LHCN-M2 (cell line): ENCODE results near the gene C1orf105. TPM values are rescaled to one million over a fixed set of nuclear protein-coding genes. Genes with fewer than 3 reads are reported as not detected.

Source experiments
- DNase-seq: peaks from one replicate; pipeline ENCODE4 v3.0.0-alpha.2; 2012; ENCODE audit warnings: low read depth
- total RNA-seq: library from RNA; depleted of rRNA; stranded (reverse); fragments of >200 nt; gene quantifications from 2 replicates; pipeline ENCODE4 v1.2.3, GENCODE V29; 2014

Gene C1orf105
- total RNA-seq, 1 experiment from 2014 or later: 0.46 TPM

DNA sequence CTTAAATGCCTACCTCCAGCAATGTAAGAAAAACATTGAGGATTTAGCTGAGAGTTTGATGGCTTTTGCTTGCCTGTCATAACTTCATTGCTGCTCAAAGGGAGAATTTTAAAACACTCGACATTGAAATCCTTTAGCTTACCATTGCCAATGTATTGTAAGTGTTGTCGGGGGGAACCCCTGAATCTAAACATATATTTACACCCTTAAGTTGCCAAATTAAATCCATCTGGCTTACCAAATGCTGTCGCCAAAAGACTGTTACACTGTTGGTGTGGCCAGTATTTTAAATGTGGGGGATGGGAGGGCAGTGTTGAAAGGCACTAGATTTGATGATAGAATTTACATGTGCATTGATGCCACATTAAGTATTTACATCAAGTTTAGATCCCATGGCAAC lies 24.9 kb upstream of the C1orf105 start:
- DNase-seq: no peak

DNA sequence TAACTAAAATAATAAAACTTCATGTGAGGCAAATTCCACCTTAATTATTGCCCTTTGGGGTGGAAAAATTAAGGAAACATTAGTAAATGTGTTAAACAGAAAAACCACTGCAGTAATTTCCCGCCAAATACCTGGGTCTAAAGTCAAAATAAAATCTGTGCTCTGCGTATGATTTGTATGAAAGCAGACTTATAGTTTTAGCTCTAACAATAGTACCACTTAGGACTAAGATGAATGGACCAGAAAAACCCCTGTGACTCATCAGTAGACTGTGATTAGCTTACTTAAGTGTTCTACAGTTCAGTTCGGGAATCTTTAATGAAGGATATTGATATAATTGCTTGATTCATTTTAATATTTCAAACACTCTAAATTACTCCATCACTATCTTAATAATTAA lies 23.3 kb upstream of the C1orf105 start:
- peak; percentile 63 for DNase-seq

DNA sequence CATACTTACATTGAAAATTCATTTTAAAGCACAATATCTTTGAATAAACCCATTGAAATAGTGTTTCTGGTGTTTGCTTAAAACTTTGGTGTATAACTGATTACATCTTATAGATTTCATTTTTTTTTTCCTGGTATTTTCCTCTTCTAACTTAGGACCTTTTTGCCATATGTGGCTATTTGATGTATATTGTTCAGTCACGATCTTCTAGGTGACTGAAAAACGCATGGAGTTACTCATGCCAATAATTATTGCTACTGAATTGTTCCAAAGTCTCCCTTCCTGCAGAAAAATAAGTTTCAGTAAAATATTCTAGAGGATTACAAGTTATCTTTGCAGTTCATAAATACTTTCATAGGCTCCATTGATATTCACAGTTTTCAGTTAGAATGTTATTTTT lies 22.9 kb upstream of the C1orf105 start:
- no peak for DNase-seq

DNA sequence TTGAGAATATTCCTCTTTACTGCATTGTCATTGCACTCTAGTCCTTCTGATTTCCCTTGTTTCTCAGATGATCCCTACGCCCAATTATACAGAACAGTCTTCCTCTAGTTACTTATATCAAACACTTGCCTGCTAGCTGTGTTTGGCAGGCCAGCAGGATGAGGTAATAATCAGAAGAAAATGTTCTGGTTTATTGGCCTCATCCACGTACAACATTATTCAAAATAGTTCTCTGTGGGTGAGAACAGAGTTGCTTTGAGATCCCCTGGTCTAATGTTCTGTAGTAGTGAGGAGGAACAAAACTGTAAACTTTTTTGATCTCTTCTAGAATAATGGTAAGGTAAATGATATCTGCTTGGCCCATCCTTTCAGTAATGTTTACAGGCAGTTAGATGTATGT lies 22.3 kb upstream of the C1orf105 start:
- no peak for DNase-seq

DNA sequence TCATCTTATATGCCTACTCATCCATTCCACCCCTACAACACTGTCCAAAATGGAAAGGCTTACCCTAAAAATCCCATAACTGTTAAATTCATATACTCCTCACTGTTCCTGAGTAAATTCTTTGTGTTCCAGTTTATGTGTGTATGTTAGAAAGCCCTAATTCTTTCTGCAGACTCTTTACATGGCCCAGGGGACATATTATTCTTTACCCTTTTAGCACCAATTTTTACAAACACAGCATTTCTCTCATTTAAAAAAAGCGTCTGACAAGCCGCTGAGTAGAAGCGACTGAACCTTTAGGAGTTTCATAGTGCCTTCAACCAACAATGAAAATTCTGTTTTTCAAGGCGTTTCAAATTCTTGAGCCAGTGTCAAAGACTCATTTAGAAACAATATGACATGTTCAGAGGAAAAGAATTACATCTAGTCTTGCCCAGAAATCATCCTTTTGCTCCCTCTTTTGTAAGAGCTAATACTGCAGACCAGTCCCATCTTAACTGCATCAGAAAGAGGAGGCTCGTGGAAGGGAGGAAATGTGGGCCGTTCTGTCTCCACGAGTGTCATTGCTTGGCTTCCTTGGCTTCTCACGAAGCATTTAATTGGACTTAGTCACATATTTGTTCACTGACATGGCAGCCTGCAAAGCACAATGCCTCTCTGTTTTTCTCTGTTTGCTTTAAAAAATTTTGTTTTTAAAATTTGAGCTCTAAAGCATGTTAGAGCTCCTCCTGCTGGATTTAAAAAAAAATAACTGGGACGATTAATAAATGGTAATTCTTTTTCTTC lies 21.3 kb upstream of the C1orf105 start:
- peak; percentile 96 for DNase-seq

DNA sequence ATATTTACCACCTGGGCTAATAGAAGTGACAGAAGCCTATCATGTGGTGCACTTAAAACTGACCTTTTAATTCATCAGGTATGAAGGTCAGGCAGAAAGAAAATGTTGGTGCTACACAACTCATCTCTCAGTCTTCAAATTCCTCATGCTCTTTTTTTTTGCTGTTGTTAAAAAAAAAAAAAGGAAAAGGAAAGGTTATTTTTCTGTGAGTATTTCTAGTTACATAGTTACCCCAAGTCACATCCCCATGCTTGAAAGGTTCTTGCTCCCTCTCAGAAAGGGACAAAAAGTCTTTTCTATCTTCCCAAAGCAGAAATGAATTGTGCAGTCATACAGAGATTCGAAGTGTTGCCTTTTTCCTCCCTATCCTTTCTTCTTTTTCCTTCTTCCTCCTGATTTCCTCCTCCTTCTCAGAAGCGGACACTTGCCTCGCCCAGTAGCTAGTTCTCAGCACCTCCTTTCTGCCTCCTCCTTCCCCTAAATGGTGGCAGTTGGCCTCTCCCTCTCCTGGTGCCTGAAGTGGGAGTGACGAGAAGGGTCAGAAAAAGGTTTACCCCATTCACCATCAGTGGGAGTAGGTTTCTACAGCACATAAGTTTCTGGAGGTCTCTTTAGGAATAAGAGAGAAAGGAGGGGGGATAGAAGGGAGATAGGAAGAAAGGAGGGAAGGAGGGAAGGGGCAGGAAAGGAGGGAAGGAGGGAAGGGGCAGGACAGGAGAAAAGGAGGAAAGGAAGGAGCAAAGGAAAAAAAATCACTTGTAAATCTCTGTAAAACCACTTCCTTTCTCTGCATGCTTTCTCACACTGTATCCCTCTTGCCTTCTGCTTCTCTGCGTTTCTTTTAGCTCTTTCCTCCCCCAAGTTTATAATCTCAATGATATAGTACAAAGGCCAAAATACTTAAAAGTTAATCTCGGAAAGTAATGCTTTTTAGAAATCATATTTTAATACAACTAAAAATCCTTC lies 20.4 kb upstream of the C1orf105 start:
- DNase-seq: no peak

DNA sequence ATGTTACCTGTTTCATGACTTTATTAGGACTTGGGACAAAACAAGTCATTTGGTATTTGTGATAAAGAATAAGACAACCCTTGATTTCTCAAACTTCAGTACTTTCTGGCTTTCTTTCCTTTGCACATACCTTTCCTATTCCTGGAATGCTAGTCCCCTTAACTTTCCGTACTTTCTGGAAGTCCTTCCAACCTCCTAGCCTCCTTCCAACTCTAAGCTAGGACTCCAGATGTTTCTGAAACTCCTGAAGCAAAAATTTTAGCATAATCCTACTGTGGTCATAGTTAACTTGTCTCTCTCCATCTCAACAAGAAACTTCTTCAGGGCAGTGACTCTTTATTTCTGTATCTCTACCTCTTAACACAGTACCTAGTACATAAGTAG lies 19.8 kb upstream of the C1orf105 start:
- DNase-seq: no peak

DNA sequence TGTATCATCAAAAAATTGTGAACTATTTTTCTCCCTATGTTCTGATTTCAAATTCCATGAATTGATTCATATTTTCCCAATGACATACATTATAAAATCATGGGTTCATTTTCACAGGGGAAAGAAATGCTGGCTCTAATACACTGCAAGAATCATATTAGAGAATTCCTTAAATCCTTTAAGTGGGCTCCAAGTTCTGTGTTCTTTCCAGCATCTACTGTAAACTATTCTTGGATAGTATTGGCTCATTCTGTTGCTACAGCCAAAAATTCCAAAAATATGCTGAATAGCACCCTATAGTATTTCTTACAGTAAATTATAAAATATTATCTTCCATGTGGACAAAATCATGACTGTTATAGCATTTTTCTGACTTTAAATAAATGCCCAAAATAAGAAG lies 19.0 kb upstream of the C1orf105 start:
- no peak for DNase-seq

DNA sequence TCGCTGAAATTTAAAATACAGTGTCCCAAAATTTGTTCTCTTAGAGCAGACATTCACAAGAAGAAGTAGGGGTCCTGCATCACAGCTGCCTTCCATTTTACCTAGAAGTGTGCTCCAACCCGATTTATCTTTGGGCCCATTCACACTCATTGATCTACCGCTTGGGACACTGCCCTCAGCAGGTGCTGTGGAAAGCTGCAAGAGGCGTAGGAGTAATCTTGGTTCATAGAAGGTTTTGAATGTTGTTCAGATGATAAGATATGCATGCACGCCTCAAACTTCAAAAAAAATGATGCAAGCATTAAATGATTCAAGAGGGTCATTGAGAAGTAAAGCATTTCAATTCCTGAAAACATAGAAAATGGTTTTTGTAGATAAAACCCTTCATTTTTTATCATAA lies 18.6 kb upstream of the C1orf105 start:
- DNase-seq: no peak

DNA sequence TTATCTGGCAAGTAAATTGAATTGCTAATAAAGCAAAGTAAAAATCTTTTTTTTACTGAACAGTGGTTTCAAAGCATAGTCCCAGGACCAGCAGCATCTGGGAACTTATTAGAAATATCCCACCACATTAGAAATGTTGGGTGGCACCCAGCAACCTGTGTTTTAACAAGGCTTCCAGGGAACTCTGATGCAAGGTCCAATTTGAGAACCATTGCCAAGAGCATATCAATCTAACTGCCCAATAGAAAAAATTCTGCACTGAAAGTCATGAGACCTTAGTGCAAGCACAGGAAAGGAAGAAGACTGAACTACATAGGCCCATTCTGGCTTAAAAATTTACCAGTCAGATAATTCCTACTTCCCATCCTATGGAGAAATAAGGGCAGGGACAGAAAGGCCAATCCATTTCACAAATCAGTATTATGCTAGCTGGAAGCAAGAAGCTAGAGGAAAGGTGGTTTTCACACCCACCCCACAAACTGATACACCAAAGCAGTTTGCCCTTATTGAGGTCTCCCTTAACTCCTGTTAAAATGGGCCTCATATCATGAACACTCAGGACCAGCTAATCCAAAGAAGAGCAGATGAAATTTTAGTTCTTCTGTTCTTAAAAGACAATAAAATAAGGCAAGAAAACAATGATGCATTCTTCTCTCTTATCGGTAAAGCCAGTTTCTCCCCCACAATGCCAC lies 17.5 kb upstream of the C1orf105 start:
- DNase-seq: no peak

DNA sequence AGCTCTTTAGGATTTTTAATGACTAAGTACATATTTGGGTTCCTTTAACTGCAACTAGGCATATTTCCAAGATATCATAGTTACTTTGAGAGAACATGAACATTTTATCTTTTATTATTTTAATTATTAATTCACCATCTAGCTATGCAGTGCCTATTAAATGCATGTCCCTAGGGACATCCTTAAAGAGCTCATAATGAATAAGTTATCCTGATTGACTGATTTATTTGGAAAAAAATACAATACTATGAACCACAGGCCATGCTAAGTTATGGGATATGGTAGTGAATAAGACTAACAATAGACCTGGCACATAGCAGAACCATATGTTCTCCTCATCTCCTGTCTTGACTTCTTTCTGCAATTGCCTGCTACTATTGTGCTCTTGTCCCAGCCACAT lies 16.4 kb upstream of the C1orf105 start:
- DNase-seq: no peak

DNA sequence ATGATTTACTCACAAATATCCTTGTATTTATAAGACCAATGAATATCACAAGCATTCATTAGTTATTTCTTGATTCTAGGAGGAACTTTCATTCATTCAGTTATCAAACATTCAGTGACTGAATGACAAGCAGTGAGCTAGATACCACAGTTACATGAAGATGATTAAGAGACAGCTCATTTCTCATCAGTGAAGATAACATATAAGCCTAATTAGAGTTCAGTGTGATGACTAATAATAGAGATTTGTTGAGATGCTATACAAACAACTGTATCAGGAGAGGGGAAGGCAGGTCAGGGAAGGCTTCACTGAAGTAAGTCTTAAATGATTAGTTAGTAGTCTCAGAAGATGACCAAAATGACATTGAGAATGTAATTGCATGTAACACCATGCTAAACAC lies 14.6 kb upstream of the C1orf105 start:
- no peak for DNase-seq

DNA sequence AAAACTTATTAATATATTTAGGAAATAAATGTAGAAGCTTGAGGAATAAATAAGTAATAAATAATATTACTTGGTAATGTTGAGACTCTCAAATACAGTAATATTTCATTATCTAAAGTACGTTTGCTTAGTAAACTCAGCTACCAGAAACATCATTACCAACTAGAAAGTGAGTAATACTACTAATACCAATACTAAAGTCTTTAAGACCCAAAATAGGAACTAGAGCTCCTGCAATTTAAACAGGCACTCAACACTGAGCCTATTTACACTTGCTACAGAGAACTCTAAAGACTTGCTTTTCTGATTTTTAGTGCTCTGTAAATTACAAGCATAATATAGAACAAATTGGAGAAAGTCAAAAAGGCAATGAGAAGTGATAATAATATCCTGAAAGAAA lies 13.5 kb upstream of the C1orf105 start:
- DNase-seq: no peak

DNA sequence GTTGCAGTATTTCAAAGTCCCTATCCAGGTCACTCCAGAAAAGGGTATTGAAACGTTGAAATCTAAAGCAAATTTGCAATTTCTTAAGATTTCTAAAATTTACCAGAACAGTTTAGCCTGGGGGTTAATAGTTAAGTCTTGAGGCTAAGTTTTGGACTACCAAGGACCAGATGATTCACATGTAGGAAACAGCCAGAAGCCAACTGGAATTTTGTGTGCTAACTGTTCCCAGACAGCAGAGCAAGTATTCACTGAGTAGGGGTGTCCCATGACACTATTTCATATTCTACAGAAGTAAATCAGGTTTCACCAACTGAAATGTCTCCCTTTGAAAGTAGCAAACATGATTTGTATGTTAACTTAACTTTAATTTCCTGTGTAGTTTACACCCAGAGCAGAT lies 11.5 kb upstream of the C1orf105 start:
- peak; percentile 35 for DNase-seq

DNA sequence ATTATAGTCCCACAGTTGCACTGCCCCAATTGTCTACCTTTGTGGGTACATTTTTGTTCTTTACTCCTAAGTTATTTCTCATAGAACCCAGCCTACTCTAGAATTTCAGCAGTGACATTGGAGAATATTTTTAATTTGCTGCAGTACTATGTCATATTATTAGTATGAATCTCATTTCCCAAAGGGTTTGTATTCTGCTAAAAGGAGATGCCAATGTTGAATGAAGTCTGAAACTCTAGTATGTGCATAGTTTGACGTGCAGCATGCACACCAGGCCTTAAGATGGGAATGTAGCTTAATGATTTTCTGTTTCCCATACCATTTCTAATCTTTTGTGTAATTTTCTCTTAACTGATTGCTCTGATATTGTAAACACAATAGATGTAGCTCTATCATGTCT lies 10.5 kb upstream of the C1orf105 start:
- DNase-seq: no peak

DNA sequence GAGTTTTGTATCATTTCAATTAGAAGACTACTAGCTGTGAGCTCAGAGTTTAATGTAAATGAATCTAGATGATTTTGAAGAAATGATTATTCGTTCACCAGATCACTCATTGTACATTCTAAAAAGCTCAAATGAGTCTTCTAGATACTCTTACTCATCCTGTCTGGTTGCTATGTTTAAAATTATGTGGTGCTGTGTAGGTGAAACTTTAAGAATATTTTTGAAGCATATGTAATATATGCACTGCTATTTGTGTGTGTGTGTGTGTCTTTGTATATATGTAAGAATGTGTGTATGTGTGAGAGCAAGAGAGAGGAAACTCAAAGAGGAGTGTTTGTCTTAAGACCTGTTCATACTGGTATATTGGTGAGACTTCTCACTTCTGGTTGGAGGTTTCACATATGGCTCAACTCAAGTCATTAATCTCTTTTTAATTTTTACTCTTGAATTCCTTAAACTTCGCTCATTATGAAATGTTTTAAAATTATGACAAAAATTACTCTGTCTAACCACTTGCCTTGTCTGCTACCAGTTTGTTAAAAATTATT lies 8.6 kb upstream of the C1orf105 start:
- no peak for DNase-seq

DNA sequence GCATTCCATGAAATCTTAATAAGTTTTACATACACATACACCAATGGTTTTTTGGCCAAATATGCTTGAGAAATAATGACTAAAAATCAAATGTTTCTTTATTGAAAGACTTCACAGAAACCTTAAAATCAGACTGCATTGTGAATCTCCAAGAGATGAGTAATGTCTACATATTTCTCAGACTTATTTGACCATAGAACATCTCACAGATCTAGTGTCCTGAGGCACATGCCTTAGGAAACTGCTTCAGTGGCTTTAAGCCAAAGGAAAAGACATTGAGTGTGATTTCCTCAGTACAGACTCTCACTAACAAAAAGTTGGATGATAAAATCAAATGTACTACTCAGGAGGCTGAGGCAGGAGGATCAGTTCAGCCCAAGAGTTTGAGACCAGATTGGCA lies 6.2 kb upstream of the C1orf105 start:
- DNase-seq: peak; percentile 25

DNA sequence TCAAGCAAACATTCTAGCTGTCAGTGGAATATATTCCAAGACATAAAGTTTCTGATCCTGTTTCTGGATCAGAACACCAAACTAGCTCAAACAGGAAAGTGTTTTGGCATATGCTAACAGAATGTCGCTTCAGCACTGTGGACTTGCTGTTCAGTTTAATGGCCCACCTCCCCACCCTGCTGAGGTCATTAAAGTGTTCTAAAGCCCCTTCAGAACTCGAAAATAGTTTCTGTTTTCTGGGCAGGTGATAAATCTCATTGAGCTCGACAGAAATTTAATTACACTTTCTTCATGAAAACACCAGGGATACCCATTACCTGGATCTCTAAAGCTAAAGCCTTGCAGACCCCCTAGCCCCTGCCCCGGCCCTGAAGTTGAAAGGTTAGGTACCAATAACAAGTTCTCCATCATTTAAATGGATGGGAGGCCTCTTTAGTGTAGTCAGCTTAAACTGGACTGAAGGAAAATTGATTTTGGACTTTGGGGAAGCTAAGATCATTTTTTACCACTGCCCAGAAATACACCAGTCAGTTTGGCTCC lies 3.9 kb upstream of the C1orf105 start:
- DNase-seq: no peak

DNA sequence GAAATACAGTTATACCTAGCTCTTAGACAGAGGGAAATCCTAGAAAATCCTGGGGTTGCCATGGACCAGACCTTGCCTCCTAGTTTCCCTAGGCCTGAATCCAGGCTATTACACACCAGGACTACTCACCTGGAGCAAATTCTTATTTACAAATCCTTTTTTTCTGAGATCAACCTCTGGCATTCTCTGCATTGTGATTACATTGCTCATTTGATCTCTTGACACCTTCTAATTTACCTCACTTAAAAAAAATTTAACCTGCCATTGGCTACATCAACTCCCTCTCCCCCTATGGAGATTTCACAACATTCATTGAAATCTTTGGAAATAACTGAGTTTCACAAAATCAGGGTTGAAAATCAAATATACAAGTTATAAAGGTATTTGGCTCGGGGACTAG lies 2.9 kb upstream of the C1orf105 start:
- DNase-seq: no peak

DNA sequence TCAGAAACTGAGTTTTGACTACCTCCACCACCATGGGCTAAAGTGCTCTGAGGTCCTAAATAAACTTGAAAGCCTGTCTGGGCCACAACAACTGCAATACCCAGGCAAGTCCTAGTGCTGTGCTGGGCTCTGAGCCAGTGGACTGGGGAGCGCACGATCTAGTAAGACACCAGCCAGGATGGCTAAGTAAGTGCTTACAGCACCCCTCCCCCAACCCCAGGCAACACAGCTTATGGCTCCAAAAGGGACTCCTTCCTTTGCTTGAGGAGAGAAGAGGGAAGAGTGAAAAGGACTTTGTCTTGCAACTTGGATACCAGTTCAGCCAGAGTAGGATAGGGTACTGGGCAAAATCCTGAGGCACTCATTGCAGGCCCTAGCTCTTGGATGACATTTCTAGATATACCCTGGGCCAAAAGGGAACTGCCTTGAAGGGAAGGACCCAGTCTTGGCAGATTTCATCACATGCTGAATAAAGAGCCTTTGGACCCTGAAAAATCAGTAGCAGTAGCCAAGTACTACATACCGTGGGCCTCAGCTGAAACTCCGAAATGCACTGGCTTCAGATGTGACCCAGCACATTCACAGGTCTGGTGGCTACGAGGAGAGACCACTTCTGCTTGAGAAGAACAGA lies 1.6 kb downstream of the C1orf105 start:
- DNase-seq: no peak

DNA sequence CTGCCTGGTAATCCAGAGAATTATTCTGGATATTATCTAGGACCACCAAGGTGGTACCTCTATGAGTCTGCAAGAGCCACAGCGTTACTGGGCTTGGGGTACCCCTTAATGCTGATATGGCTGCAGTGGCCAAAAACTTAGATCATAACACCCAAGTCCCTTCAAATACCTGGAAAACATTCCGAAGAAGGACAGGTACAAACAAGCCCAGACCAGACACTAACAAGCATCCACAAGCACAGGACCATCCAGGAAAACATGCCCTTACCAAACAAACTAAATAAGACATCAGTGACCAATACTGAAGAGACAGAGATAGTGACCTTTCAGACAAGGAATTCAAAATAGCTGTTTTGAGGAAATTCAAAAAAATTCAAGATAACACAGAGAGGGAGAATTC lies 2.9 kb downstream of the C1orf105 start:
- no peak for DNase-seq
